Measurements from ENCODE around the gene MTMR12. TPM values are rescaled to one million over a fixed set of nuclear protein-coding genes. Genes with fewer than 3 reads are reported as not detected.
"Not testable (repeated sequence)": the region's sequence is repeated elsewhere in the genome, so short reads cannot be mapped to it uniquely, and the experiment has no call there.

MTMR12 gene
- total RNA-seq, 2 experiments from 2014 or later: 30.6 to 32.2 TPM

GRCh38 chr5:32301891-32302290 lies 10.8 kb downstream of the MTMR12 start:
- Mint-ChIP-seq H3K4me1 (peaks cover 32% of the 10 kb centered on the region), H3K4me3 (no peak overlapping the region), H3K9me3 (no peaks in the 10 kb centered on the region), H3K36me3 (peaks cover 11% of the 10 kb centered on the region), H3K27ac (no peak overlapping the region), H3K27me3 (no peaks in the 10 kb centered on the region)
- DNase-seq (no peak), ATAC-seq (ENCODE audit: low read depth) (no peak)
- POLR2A ChIA-PET: no interaction called here

- Mint-ChIP-seq H3K27ac (peak overlapping the region; percentile 8), H3K4me1 (peaks cover 27% of the 10 kb centered on the region), H3K9me3 (no peaks in the 10 kb centered on the region), H3K27me3 (no peaks in the 10 kb centered on the region), H3K4me3 (no peak overlapping the region), H3K36me3 (peaks cover 16% of the 10 kb centered on the region)
- DNase-seq: no peak
- POLR2A ChIA-PET: interaction anchor here (0.6 to 2.9 kb wide), 5 partner anchors 11 to 125 kb away, joined by 3 to 14 read pairs (median 4); partner anchors contain the start of genes GOLPH3 and MTMR12
- ATAC-seq (ENCODE audit: low read depth): no peak
These were observed 13.6 kb downstream of the MTMR12 start for GRCh38 chr5:32299059-32299677.

- no peaks in the 10 kb centered on the region for H3K9me3 Mint-ChIP-seq
- no peaks in the 10 kb centered on the region for H3K27me3 Mint-ChIP-seq
- H3K4me3 Mint-ChIP-seq: no peak overlapping the region
- POLR2A ChIA-PET: interaction anchor here (1.8 to 2.9 kb wide), 2 partner anchors 15 to 124 kb away, joined by 5 to 14 read pairs; partner anchors contain the start of genes GOLPH3 and MTMR12
- no peak overlapping the region for H3K27ac Mint-ChIP-seq
- no peak for DNase-seq
- H3K36me3 Mint-ChIP-seq: peaks cover 25% of the 10 kb centered on the region
- peaks cover 19% of the 10 kb centered on the region for H3K4me1 Mint-ChIP-seq
- peak; percentile 68 for ATAC-seq (ENCODE audit: low read depth)
These were observed 14.7 kb downstream of the MTMR12 start for GRCh38 chr5:32298059-32298415.

- peaks cover 19% of the 10 kb centered on the region for H3K4me1 Mint-ChIP-seq
- ATAC-seq (ENCODE audit: low read depth) (no peak), DNase-seq (no peak)
- H3K4me3 Mint-ChIP-seq: no peak overlapping the region
- H3K27ac Mint-ChIP-seq: peak overlapping the region; percentile 30
- no peaks in the 10 kb centered on the region for H3K9me3 Mint-ChIP-seq
- peaks cover 29% of the 10 kb centered on the region for H3K36me3 Mint-ChIP-seq
- POLR2A ChIA-PET: interaction anchor here (0.6 to 1.8 kb wide), 3 partner anchors 14 to 76 kb away, joined by 3 to 4 read pairs (median 3); no protein-coding TSS in a partner anchor
- no peaks in the 10 kb centered on the region for H3K27me3 Mint-ChIP-seq
These were observed 15.3 kb downstream of the MTMR12 start for GRCh38 chr5:32297181-32298058.

GRCh38 chr5:32295966-32296772 lies 16.6 kb downstream of the MTMR12 start:
- not testable (repeated sequence) for H3K4me3 Mint-ChIP-seq; H3K27me3 Mint-ChIP-seq; H3K9me3 Mint-ChIP-seq; H3K27ac Mint-ChIP-seq; DNase-seq; ATAC-seq (ENCODE audit: low read depth)
- H3K4me1 Mint-ChIP-seq: peaks cover 20% of the 10 kb centered on the region
- POLR2A ChIA-PET: interaction anchor here (0.7 to 1.8 kb wide), 2 partner anchors 16 to 77 kb away, joined by 3 to 4 read pairs; no protein-coding TSS in a partner anchor
- H3K36me3 Mint-ChIP-seq: peaks cover 31% of the 10 kb centered on the region

- Mint-ChIP-seq H3K4me3 (no peak overlapping the region), H3K27ac (no peak overlapping the region), H3K36me3 (peaks cover 29% of the 10 kb centered on the region), H3K9me3 (peaks cover 4% of the 10 kb centered on the region), H3K27me3 (no peaks in the 10 kb centered on the region), H3K4me1 (peaks cover 5% of the 10 kb centered on the region)
- ATAC-seq (ENCODE audit: low read depth) (no peak), DNase-seq (no peak)
- POLR2A ChIA-PET: no interaction called here
These were observed 21.1 kb downstream of the MTMR12 start for GRCh38 chr5:32291591-32291990.

- no peak overlapping the region for H3K4me3 Mint-ChIP-seq
- ATAC-seq (ENCODE audit: low read depth) (no peak), DNase-seq (no peak)
- H3K27ac Mint-ChIP-seq: no peak overlapping the region
- H3K36me3 Mint-ChIP-seq: peaks cover 25% of the 10 kb centered on the region
- H3K4me1 Mint-ChIP-seq: peaks cover 5% of the 10 kb centered on the region
- POLR2A ChIA-PET: no interaction called here
- peaks cover 4% of the 10 kb centered on the region for H3K9me3 Mint-ChIP-seq
- H3K27me3 Mint-ChIP-seq: no peaks in the 10 kb centered on the region
These were observed 21.8 kb downstream of the MTMR12 start for GRCh38 chr5:32290922-32291321.

- H3K27ac Mint-ChIP-seq: not testable (repeated sequence)
These were observed 22.2 kb downstream of the MTMR12 start for GRCh38 chr5:32290501-32290900.

GRCh38 chr5:32289986-32290385 lies 22.8 kb downstream of the MTMR12 start:
- H3K27ac Mint-ChIP-seq; DNase-seq; ATAC-seq (ENCODE audit: low read depth); H3K27me3 Mint-ChIP-seq; H3K4me3 Mint-ChIP-seq; H3K4me1 Mint-ChIP-seq; POLR2A ChIA-PET; H3K9me3 Mint-ChIP-seq: not testable (repeated sequence)
- H3K36me3 Mint-ChIP-seq: peaks cover 25% of the 10 kb centered on the region

More at GRCh38 chr5:32290501-32290900, 22.2 kb downstream of the MTMR12 start:
- H3K4me1 Mint-ChIP-seq; H3K27me3 Mint-ChIP-seq; H3K4me3 Mint-ChIP-seq; DNase-seq; POLR2A ChIA-PET; H3K9me3 Mint-ChIP-seq; ATAC-seq (ENCODE audit: low read depth): not testable (repeated sequence)
- H3K36me3 Mint-ChIP-seq: peaks cover 26% of the 10 kb centered on the region

GRCh38 chr5:32288135-32288534 lies 24.6 kb downstream of the MTMR12 start:
- not testable (repeated sequence) for ATAC-seq (ENCODE audit: low read depth); DNase-seq; H3K27ac Mint-ChIP-seq; H3K27me3 Mint-ChIP-seq; H3K9me3 Mint-ChIP-seq; H3K4me3 Mint-ChIP-seq
- Mint-ChIP-seq H3K36me3 (peaks cover 16% of the 10 kb centered on the region), H3K4me1 (peaks cover 13% of the 10 kb centered on the region)
- POLR2A ChIA-PET: interaction anchor here (1.3 kb wide), 1 partner anchor 11 kb away, joined by 3 read pairs; no protein-coding TSS in a partner anchor

- not testable (repeated sequence) for H3K9me3 Mint-ChIP-seq; H3K27ac Mint-ChIP-seq; ATAC-seq (ENCODE audit: low read depth); H3K27me3 Mint-ChIP-seq; H3K4me3 Mint-ChIP-seq; DNase-seq
- Mint-ChIP-seq H3K36me3 (peaks cover 14% of the 10 kb centered on the region), H3K4me1 (peaks cover 13% of the 10 kb centered on the region)
- POLR2A ChIA-PET: interaction anchor here (1.3 kb wide), 1 partner anchor 12 kb away, joined by 3 read pairs; no protein-coding TSS in a partner anchor
These were observed 25.2 kb downstream of the MTMR12 start for GRCh38 chr5:32287525-32287924.

- no peak for ATAC-seq (ENCODE audit: low read depth)
- H3K27ac Mint-ChIP-seq: no peak overlapping the region
- POLR2A ChIA-PET: no interaction called here
- H3K4me3 Mint-ChIP-seq: no peak overlapping the region
- no peaks in the 10 kb centered on the region for H3K27me3 Mint-ChIP-seq
- no peak for DNase-seq
- peaks cover 14% of the 10 kb centered on the region for H3K36me3 Mint-ChIP-seq
- H3K9me3 Mint-ChIP-seq: no peaks in the 10 kb centered on the region
- H3K4me1 Mint-ChIP-seq: peaks cover 14% of the 10 kb centered on the region
These were observed 27.1 kb downstream of the MTMR12 start for GRCh38 chr5:32285510-32286138.
